Measurements from ENCODE around the gene DCTN2.
"Not testable (repeated sequence)": the region's sequence is repeated elsewhere in the genome, so short reads cannot be mapped to it uniquely, and the experiment has no call there.

Gene DCTN2

GRCh38 chr12:57515408-57515933, 31.5 kb downstream of the DCTN2 start:
- TF ChIP-seq, protein P1, sequence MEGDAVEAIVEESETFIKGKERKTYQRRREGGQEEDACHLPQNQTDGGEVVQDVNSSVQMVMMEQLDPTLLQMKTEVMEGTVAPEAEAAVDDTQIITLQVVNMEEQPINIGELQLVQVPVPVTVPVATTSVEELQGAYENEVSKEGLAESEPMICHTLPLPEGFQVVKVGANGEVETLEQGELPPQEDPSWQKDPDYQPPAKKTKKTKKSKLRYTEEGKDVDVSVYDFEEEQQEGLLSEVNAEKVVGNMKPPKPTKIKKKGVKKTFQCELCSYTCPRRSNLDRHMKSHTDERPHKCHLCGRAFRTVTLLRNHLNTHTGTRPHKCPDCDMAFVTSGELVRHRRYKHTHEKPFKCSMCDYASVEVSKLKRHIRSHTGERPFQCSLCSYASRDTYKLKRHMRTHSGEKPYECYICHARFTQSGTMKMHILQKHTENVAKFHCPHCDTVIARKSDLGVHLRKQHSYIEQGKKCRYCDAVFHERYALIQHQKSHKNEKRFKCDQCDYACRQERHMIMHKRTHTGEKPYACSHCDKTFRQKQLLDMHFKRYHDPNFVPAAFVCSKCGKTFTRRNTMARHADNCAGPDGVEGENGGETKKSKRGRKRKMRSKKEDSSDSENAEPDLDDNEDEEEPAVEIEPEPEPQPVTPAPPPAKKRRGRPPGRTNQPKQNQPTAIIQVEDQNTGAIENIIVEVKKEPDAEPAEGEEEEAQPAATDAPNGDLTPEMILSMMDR (conservative IDR thresholded peaks at IDR 0.05; ENCODE audit: control insufficient read depth, insufficient read depth, low read depth, low read length), result no peak
- no peak overlapping the region for H3K4me3 ChIP-seq (ENCODE audit: control insufficient read depth, low read depth, low read length)
- no peak for DNase-seq (ENCODE audit: low read depth)

DNA sequence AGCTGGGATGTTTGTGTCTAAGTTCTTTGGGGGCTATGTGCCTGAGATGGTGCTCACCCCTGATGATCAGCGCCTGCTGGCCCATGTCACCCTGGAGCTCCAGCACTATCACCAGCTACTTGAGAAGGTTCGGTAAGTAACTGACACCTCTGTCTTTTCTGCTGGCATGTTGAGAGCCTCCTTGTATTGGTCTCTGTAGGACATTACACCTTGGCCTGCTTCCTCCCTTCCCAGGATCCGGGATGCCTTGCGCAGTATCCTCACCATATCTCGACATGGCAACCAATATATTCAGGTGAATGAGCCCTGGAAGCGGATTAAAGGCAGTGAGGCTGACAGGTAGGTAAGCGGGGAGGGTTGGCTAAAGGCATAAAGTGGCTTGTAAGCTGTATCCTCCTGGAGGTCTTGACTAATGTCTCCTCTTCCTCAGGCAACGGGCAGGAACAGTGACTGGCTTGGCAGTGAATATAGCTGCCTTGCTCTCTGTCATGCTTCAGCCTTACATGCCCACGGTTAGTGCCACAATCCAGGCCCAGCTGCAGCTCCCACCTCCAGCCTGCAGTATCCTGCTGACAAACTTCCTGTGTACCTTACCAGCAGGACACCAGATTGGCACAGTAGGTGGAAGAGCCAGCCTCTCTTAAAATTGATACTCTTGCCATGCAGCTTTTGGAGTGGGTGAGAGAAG, 32.1 kb downstream of the DCTN2 start:
- TF ChIP-seq, protein P1 (conservative IDR thresholded peaks at IDR 0.05; ENCODE audit: control insufficient read depth, insufficient read depth, low read depth, low read length), result no peak
- H3K4me3 ChIP-seq (ENCODE audit: control insufficient read depth, low read depth, low read length), result no peak overlapping the region
- DNase-seq (ENCODE audit: low read depth), result no peak

DNA sequence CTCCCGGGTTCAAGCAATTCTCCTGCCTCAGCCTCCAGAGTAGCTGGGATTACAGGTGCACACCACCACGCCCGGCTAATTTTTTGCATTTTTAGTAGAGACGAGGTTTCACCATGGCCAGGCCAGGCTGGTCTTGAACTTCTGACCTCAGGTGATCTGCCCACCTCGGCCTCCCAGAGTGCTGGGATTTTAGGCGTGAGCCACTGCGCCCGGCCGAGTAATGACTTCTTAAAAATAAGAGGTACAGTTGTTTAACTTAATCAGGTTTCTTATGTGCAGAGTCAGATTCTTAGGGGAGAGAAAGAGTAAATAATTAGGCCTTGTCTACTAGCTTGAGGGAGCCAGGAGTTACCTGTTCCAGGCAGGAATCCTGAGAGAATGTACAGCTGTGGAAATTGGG, 32.7 kb downstream of the DCTN2 start:
- not testable (repeated sequence) for H3K4me3 ChIP-seq (ENCODE audit: control insufficient read depth, low read depth, low read length); DNase-seq (ENCODE audit: low read depth)

DNA sequence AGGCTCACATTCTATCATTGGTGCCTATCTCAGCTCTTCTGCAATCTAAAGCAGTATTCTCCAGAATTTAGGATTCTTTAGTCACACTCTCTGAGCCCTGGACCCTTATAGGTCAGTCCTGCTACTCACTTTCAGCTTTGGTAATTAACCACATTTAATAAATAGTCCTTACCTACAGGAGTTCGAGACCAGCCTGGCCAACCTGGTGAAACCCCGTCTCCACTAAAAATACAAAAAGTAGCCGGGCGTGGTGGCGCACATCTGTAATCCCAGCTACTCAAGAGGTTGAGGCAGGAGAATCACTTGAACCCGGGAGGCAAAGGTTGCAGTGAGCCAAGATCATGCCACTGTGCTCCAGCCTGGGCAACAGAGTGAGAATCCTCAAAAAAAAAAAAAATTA, 33.3 kb downstream of the DCTN2 start:
- not testable (repeated sequence) for H3K4me3 ChIP-seq (ENCODE audit: control insufficient read depth, low read depth, low read length)

GRCh38 chr12:57513266-57513665, 33.7 kb downstream of the DCTN2 start:
- DNase-seq (ENCODE audit: low read depth), result no peak
- TF ChIP-seq, protein P1 (conservative IDR thresholded peaks at IDR 0.05; ENCODE audit: control insufficient read depth, insufficient read depth, low read depth, low read length), result no peak

More for the DNA sequence above, 33.3 kb downstream of the DCTN2 start:
- not testable (repeated sequence) for DNase-seq (ENCODE audit: low read depth)

GRCh38 chr12:57512665-57513064, 34.3 kb downstream of the DCTN2 start:
- no peak for DNase-seq (ENCODE audit: low read depth)
- TF ChIP-seq, protein P1 (conservative IDR thresholded peaks at IDR 0.05; ENCODE audit: control insufficient read depth, insufficient read depth, low read depth, low read length), result no peak
- no peak overlapping the region for H3K4me3 ChIP-seq (ENCODE audit: control insufficient read depth, low read depth, low read length)

More at GRCh38 chr12:57513266-57513665, 33.7 kb downstream of the DCTN2 start:
- H3K4me3 ChIP-seq (ENCODE audit: control insufficient read depth, low read depth, low read length), result no peak overlapping the region

DNA sequence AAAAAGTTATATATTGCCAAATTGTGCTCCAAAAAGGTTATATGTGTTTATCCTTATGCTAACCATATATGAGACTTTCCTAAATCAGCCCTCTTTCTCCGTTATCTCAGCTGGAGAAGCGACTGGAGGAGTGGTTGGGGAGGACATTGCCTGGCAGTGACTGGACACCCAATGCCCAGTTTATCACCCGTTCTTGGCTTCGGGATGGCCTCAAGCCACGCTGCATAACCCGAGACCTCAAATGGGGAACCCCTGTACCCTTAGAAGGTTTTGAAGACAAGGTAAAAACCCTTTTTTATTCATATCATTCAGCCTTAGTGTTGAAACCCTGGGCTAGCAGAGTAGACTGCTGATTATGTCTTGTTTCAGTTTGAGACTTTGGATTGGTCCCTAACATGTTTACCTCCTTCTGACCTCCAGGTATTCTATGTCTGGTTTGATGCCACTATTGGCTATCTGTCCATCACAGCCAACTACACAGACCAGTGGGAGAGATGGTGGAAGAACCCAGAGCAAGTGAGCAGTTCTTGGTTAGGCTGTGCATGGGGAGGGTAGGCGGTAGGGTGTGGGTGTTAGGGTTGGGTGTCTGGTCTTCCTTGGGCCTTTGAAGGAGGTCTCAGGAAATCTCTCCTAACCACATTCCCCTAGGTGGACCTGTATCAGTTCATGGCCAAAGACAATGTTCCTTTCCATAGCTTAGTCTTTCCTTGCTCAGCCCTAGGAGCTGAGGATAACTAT, 35.2 kb downstream of the DCTN2 start:
- H3K4me3 ChIP-seq (ENCODE audit: control insufficient read depth, low read depth, low read length), result no peak overlapping the region
- TF ChIP-seq, protein P1 (conservative IDR thresholded peaks at IDR 0.05; ENCODE audit: control insufficient read depth, insufficient read depth, low read depth, low read length), result no peak
- DNase-seq (ENCODE audit: low read depth), result no peak
